Natural killer cell treated with Interleukin-12 subunit alpha and Interleukin-12 subunit beta and Interleukin-15 and Interleukin-18, amount 100 ng/mL, for 72 hours (primary cell): Measurements from ENCODE around the gene XPC. TPM values are rescaled to one million over a fixed set of nuclear protein-coding genes. Genes with fewer than 3 reads are reported as not detected.
"Not testable (repeated sequence)": the region's sequence is repeated elsewhere in the genome, so short reads cannot be mapped to it uniquely, and the experiment has no call there.

Source experiments
- ATAC-seq, 2 donors: fragments of 150-1000 bp; cut with Tn5 transposase in 1 of 2; sonication (Bioruptor Pico), chemical (Tn5 transposase) in 1 of 2; 2 replicates each; pipeline ENCODE4 v1.10.0; 2021
- DNase-seq: peaks from one replicate; pipeline ENCODE4 v3.0.0; 2022; ENCODE audit warnings: low spot score
- H3K27ac Mint-ChIP-seq, 2 donors: 1 replicate in 1 of 2; 2 replicates in 1 of 2; pipeline ENCODE4 v1.8.0; 2022; ENCODE audit warnings: mixed read lengths in 2 of 2, mild to moderate bottlenecking in 1 of 2, moderate library complexity in 1 of 2
- H3K27me3 Mint-ChIP-seq, 2 donors: 1 replicate in 1 of 2; 2 replicates in 1 of 2; pipeline ENCODE4 v1.8.0; 2022; ENCODE audit warnings: mixed read lengths in 2 of 2
- H3K36me3 Mint-ChIP-seq: one replicate; pipeline ENCODE4 v1.8.0; 2022; ENCODE audit warnings: mixed read lengths
- H3K4me1 Mint-ChIP-seq, 2 donors: 1 replicate in 1 of 2; 2 replicates in 1 of 2; pipeline ENCODE4 v1.8.0; 2022; ENCODE audit warnings: low read depth in 2 of 2, mixed read lengths in 2 of 2, mild to moderate bottlenecking in 1 of 2
- H3K4me3 Mint-ChIP-seq: one replicate; pipeline ENCODE4 v1.8.0; 2022; ENCODE audit warnings: mixed read lengths
- H3K9me3 Mint-ChIP-seq: 2 replicates; pipeline ENCODE4 v1.8.0; 2022; ENCODE audit warnings: mixed read lengths
- total RNA-seq, 2 donors: library from RNA; stranded (reverse); gene quantifications; one replicate each; pipeline ENCODE4 v1.2.3, GENCODE V29; 2022

The XPC gene
- total RNA-seq, 2 donors from 2014 or later: 24.6 to 31.5 TPM

DNA sequence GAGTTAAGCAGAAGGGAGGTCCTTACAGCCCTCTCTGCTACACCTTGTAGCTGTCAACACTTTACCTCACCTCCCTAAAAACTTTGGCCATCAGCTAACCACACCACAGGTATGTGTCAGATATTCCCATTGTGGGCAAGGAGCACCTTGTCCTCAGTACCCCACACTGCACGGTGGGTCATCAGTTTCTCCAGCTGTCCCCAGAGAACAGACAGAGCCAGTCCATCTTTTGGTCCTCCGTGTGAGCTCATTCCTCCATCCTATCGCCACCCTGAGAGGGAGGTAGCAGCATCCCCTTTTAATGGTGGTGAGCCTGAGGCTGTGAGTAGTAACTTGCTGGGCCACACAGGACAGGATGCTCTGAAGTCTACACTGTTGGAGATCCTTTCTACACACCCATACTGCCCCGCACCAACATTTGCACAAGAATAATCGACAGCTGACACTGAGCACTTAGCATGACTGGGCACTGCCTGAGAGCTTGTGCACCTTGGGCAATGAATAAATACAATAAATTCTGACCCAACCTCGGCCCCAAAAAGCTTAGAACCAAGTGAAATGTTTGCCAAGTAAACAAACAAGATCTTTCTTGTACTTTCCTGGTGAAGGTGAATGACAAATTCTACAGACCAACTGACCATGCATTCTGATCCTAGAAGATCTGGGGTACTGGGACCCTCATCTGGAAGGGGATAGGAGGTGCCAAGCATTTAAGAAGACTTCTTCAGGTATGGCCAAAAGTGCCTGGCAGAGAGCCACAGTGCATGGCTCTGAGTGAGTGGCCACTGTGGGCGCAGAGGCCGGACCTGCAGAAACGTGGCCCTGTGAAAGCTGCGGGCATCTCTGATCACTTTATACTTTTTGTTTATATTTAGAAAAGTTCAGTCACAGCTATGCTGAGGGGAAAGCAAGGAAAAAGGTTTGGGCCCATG is 60.7 kb downstream of the XPC start:
- Mint-ChIP-seq H3K4me3 (no peak overlapping the region), H3K27me3 (no peaks in the 10 kb centered on the region), H3K36me3 (peaks cover 18% of the 10 kb centered on the region), H3K27ac (no peak overlapping the region), H3K4me1 (peaks cover 10 to 13% of the 10 kb centered on the region in 2 donors), H3K9me3 (no peaks in the 10 kb centered on the region)
- ATAC-seq: peak in 1 of 2 donors; percentile 15
- no peak for DNase-seq

DNA sequence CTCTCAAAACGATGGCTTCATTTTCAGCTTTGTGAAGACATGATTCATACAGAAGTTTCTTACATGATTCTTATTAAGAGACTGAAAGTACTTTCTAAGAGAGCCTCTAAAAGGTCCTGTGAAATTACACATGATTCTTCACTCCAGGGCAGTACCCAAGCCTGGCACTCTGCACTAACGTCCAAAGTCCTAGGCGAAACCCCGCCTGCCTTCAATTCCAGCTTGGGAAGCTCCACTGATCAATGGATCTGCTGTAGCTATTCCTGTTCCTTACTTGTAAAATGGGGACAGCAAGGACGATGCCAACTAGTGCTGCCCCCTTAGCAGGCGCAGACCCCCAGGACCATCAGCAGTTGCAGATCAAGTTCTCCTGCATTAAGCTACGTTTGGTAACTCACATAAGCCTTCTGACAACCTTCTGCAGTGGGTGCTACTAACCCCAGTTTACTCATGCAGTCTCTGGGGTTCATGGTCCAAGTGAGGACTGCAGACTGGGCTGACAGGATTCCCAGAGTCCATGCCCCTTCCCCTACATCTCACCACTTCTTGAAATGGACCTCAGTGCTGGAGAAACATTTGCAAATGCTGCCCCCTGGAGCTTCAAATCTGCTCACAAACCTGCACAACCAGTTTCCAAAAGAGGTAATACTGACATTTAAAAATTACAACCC is 64.3 kb downstream of the XPC start:
- no peak for ATAC-seq
- Mint-ChIP-seq H3K4me3 (no peak overlapping the region), H3K9me3 (no peaks in the 10 kb centered on the region), H3K27me3 (no peaks in the 10 kb centered on the region), H3K36me3 (peaks cover 19% of the 10 kb centered on the region), H3K4me1 (no peaks in the 10 kb centered on the region), H3K27ac (no peak overlapping the region)
- no peak for DNase-seq

DNA sequence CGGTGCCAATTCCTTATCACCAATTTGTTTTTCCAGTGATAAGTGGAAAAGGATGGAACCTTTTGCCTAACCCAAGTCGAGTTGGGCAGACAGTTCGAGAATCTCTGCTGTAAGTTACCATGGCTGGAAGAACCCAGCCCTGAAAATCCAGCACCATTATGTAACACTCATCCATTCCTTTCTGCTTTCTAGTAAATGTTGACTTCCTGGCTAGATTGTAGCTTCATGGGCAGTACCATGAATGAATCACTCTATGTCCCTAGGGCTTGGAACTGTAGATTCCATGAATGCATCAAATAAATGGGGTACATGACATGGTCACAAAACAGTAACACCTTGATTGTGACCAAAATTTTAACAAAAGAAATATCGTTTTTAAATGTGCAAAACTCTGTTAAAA is 67.7 kb downstream of the XPC start:
- H3K4me1 Mint-ChIP-seq: no peaks in the 10 kb centered on the region
- H3K27me3 Mint-ChIP-seq: no peaks in the 10 kb centered on the region
- ATAC-seq: no peak
- no peak overlapping the region for H3K27ac Mint-ChIP-seq
- peaks cover 19% of the 10 kb centered on the region for H3K36me3 Mint-ChIP-seq
- H3K9me3 Mint-ChIP-seq: no peaks in the 10 kb centered on the region
- DNase-seq: no peak
- no peak overlapping the region for H3K4me3 Mint-ChIP-seq

GRCh38 chr3:14109821-14110220 is 68.6 kb downstream of the XPC start:
- not testable (repeated sequence) for H3K4me1 Mint-ChIP-seq, DNase-seq, H3K27ac Mint-ChIP-seq, ATAC-seq, H3K27me3 Mint-ChIP-seq, H3K4me3 Mint-ChIP-seq, H3K9me3 Mint-ChIP-seq
- H3K36me3 Mint-ChIP-seq: peaks cover 16% of the 10 kb centered on the region

DNA sequence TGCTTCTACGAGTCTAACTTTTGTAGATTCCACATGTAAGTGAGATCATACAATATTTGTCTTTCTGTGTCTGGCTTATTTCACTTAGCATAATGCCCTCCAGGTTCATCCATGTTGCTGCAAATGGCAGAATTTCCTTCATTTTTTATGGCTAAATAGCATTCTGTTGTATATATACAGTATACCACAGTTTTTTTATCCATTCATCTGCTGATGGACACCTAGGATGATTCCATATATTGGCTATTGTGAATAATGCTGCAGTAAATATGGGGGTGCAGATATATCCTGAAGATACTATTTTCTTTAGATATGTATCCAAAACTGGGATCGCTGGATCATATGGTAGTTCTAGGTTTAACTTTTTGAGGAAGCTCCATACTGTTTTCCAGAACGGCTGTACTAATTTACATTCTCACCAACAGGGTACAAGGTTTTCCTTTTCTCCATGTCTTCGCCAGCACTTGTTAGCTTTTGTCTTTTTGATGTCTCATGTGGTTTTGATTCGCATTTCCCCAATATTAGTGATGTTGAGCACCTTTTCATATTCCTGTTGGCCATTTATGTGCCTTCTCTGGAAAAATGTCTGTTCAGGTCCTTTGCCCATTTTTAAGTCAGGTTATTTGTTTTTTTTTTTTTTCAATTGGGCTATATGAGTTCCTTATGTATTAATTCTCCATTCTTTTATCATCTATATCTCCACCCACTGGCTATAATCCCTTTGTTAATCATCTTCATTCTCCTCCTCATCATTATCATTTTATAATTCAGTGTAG is 80.6 kb downstream of the XPC start:
- Mint-ChIP-seq H3K4me3 (no peak overlapping the region), H3K27me3 (peaks cover 37 to 41% of the 10 kb centered on the region in 2 donors)

GRCh38 chr3:14096742-14097141 is 81.7 kb downstream of the XPC start:
- no peak overlapping the region for H3K4me3 Mint-ChIP-seq
- H3K27me3 Mint-ChIP-seq: peaks cover 36 to 41% of the 10 kb centered on the region in 2 donors
- H3K27ac Mint-ChIP-seq: no peak overlapping the region
- DNase-seq: no peak
- H3K36me3 Mint-ChIP-seq: no peaks in the 10 kb centered on the region
- no peak for ATAC-seq
- no peaks in the 10 kb centered on the region for H3K4me1 Mint-ChIP-seq
- no peaks in the 10 kb centered on the region for H3K9me3 Mint-ChIP-seq

More for the DNA sequence above, 80.6 kb downstream of the XPC start:
- Mint-ChIP-seq H3K36me3 (no peaks in the 10 kb centered on the region), H3K27ac (no peak overlapping the region), H3K9me3 (no peaks in the 10 kb centered on the region), H3K4me1 (no peaks in the 10 kb centered on the region)
- no peak for DNase-seq
- ATAC-seq: no peak

Other genes starting within 250 kb of the XPC start
- gene CHCHD4, start 53.7 kb downstream of the XPC start, total RNA-seq: 10 to 100 TPM; 13.2 to 14.6 TPM
- 10 to 100 TPM; 37.3 to 42.6 TPM for gene TMEM43, start 53.5 kb downstream of the XPC start, total RNA-seq
- 10 to 100 TPM; 15.1 to 15.2 TPM for gene LSM3, start 216 bp upstream of the XPC start, total RNA-seq
- 10 to 100 TPM; 20.4 to 56.7 TPM for gene SLC6A6, start 224.0 kb upstream of the XPC start, total RNA-seq